ENCODE measurements around the gene AADACL3.
"Not testable (repeated sequence)": the region's sequence is repeated elsewhere in the genome, so short reads cannot be mapped to it uniquely, and the experiment has no call there.

The AADACL3 gene

GRCh38 chr1:12715896-12716437, at the start of gene AADACL3:
TSS of gene AADACL3 (plus strand) at chr1:12716110. CDS start at chr1:12716177, 67 bp downstream.
- DNase-seq (ENCODE audit: low read depth, low spot score), result no peak

GRCh38 chr1:12666141-12666735, 49.7 kb upstream of the AADACL3 start:
- no peak for DNase-seq (ENCODE audit: low read depth, low spot score)

- DNase-seq (ENCODE audit: low read depth, low spot score), result no peak
Observed at GRCh38 chr1:12669529-12670068, 46.3 kb upstream of the AADACL3 start.

GRCh38 chr1:12674358-12674757, 41.6 kb upstream of the AADACL3 start:
- no peak for DNase-seq (ENCODE audit: low read depth, low spot score)

- DNase-seq (ENCODE audit: low read depth, low spot score), result not testable (repeated sequence)
Observed at GRCh38 chr1:12676122-12676521, 39.8 kb upstream of the AADACL3 start.

- no peak for DNase-seq (ENCODE audit: low read depth, low spot score)
Observed at GRCh38 chr1:12677565-12677964, 38.3 kb upstream of the AADACL3 start.

GRCh38 chr1:12678350-12678749, 37.6 kb upstream of the AADACL3 start:
- DNase-seq (ENCODE audit: low read depth, low spot score), result no peak

- no peak for DNase-seq (ENCODE audit: low read depth, low spot score)
Observed at GRCh38 chr1:12678820-12679219, 37.1 kb upstream of the AADACL3 start.

- no peak for DNase-seq (ENCODE audit: low read depth, low spot score)
Observed at GRCh38 chr1:12690156-12690555, 25.8 kb upstream of the AADACL3 start.

- no peak for DNase-seq (ENCODE audit: low read depth, low spot score)
Observed at GRCh38 chr1:12692967-12693782, 22.7 kb upstream of the AADACL3 start.

GRCh38 chr1:12696658-12697057, 19.3 kb upstream of the AADACL3 start:
- no peak for DNase-seq (ENCODE audit: low read depth, low spot score)

GRCh38 chr1:12697397-12697796, 18.5 kb upstream of the AADACL3 start:
- no peak for DNase-seq (ENCODE audit: low read depth, low spot score)

- DNase-seq (ENCODE audit: low read depth, low spot score), result no peak
Observed at GRCh38 chr1:12703821-12704451, 12.0 kb upstream of the AADACL3 start.

GRCh38 chr1:12706061-12706460, 9.8 kb upstream of the AADACL3 start:
- DNase-seq (ENCODE audit: low read depth, low spot score), result no peak

- DNase-seq (ENCODE audit: low read depth, low spot score), result no peak
Observed at GRCh38 chr1:12708396-12709090, 7.4 kb upstream of the AADACL3 start.

- no peak for DNase-seq (ENCODE audit: low read depth, low spot score)
Observed at GRCh38 chr1:12709091-12709491, 6.8 kb upstream of the AADACL3 start.

GRCh38 chr1:12709696-12710095, 6.2 kb upstream of the AADACL3 start:
- no peak for DNase-seq (ENCODE audit: low read depth, low spot score)

GRCh38 chr1:12711536-12711935, 4.4 kb upstream of the AADACL3 start:
- no peak for DNase-seq (ENCODE audit: low read depth, low spot score)

GRCh38 chr1:12712076-12712475, 3.8 kb upstream of the AADACL3 start:
- no peak for DNase-seq (ENCODE audit: low read depth, low spot score)

- no peak for DNase-seq (ENCODE audit: low read depth, low spot score)
Observed at GRCh38 chr1:12712929-12713328, 3.0 kb upstream of the AADACL3 start.

- DNase-seq (ENCODE audit: low read depth, low spot score), result not testable (repeated sequence)
Observed at GRCh38 chr1:12713651-12714050, 2.3 kb upstream of the AADACL3 start.
